ENCODE results near the gene AP1AR. TPM values are rescaled to one million over a fixed set of nuclear protein-coding genes. Genes with fewer than 3 reads are reported as not detected.

Gene AP1AR
- total RNA-seq, 2 donors from 2014 or later: 15.3 to 24.3 TPM

GRCh38 chr4:112222219-112222955 is 9.2 kb upstream of the AP1AR start:
- intact Hi-C loops (cut with DNase I): no loop called here
- no peaks in the 10 kb centered on the region for H3K4me1 ChIP-seq (replicated peaks)
- H3K9me3 ChIP-seq: no peaks in the 10 kb centered on the region
- no peak for DNase-seq (ENCODE audit: low spot score)
- H3K36me3 ChIP-seq: no peaks in the 10 kb centered on the region
- TF ChIP-seq POLR2AphosphoS5 (IDR thresholded peaks at IDR 0.05) (no peak), POLR2A (IDR thresholded peaks at IDR 0.05) (no peak), CTCF (IDR thresholded peaks at IDR 0.05) (no peak)
- no peak overlapping the region for H3K27ac ChIP-seq
- H3K27me3 ChIP-seq (replicated peaks; ENCODE audit: insufficient read depth): no peaks in the 10 kb centered on the region
- WGBS: 96% methylated on average over 39 of the region's 43 CpGs
- H3K4me3 ChIP-seq: no peak overlapping the region

GRCh38 chr4:112225157-112225556 is 6.4 kb upstream of the AP1AR start:
- Histone ChIP-seq H3K9me3 (no peaks in the 10 kb centered on the region), H3K36me3 (no peaks in the 10 kb centered on the region), H3K4me3 (no peak overlapping the region), H3K4me1 (replicated peaks) (no peaks in the 10 kb centered on the region), H3K27ac (no peak overlapping the region), H3K27me3 (replicated peaks; ENCODE audit: insufficient read depth) (no peaks in the 10 kb centered on the region)
- 59% methylated on average over 4 of the region's 4 CpGs for WGBS
- intact Hi-C loops (cut with DNase I): no loop called here
- no peak for DNase-seq (ENCODE audit: low spot score)
- TF ChIP-seq POLR2AphosphoS5 (IDR thresholded peaks at IDR 0.05): no peak
- no peak for TF ChIP-seq CTCF (IDR thresholded peaks at IDR 0.05)
- TF ChIP-seq POLR2A (IDR thresholded peaks at IDR 0.05): no peak

GRCh38 chr4:112230879-112231778 is 458 bp upstream of the AP1AR start:
- Histone ChIP-seq H3K9me3 (no peaks in the 10 kb centered on the region), H3K27me3 (replicated peaks; ENCODE audit: insufficient read depth) (no peaks in the 10 kb centered on the region), H3K36me3 (no peaks in the 10 kb centered on the region), H3K4me3 (peak overlapping the region; percentile 72 to 83), H3K27ac (peak overlapping the region; percentile 92 to 95), H3K4me1 (replicated peaks) (no peaks in the 10 kb centered on the region)
- under 1% methylated on average over 35 of the region's 52 CpGs for WGBS
- DNase-seq (ENCODE audit: low spot score): peak; percentile 97
- peak in 2 of 4 experiments; percentile 23 to 28 for TF ChIP-seq CTCF (IDR thresholded peaks at IDR 0.05)
- TF ChIP-seq POLR2A (IDR thresholded peaks at IDR 0.05): no peak
- TF ChIP-seq POLR2AphosphoS5 (IDR thresholded peaks at IDR 0.05): peak; percentile 87
- intact Hi-C loops (cut with DNase I): loop anchor here (5.0 kb wide), 3 partner anchors 56 to 1609 kb away; partner anchors contain the start of genes LARP7, PITX2, TIFA and ZGRF1

- Histone ChIP-seq H3K27me3 (replicated peaks; ENCODE audit: insufficient read depth) (no peaks in the 10 kb centered on the region), H3K36me3 (no peaks in the 10 kb centered on the region), H3K4me3 (no peak overlapping the region), H3K27ac (no peak overlapping the region), H3K9me3 (no peaks in the 10 kb centered on the region), H3K4me1 (replicated peaks) (no peaks in the 10 kb centered on the region)
- intact Hi-C loops (cut with DNase I): loop anchor here (5.0 kb wide), 3 partner anchors 52 to 1613 kb away; partner anchors contain the start of genes LARP7, PITX2, TIFA and ZGRF1
- WGBS: 49% methylated on average over 3 of the region's 3 CpGs
- DNase-seq (ENCODE audit: low spot score): peak; percentile 80
- no peak for TF ChIP-seq POLR2A (IDR thresholded peaks at IDR 0.05)
- TF ChIP-seq POLR2AphosphoS5 (IDR thresholded peaks at IDR 0.05): peak; percentile 42
- peak; percentile 28 to 74 (median 72) for TF ChIP-seq CTCF (IDR thresholded peaks at IDR 0.05)
Measured at GRCh38 chr4:112234952-112235609, 3.5 kb downstream of the AP1AR start.
